ENCODE data around the gene DOP1A. TPM values are rescaled to one million over a fixed set of nuclear protein-coding genes. Genes with fewer than 3 reads are reported as not detected.

The DOP1A gene
- polyA plus RNA-seq, 3 donors, result 2.1 to 8.9 (median 2.5) TPM

DNA sequence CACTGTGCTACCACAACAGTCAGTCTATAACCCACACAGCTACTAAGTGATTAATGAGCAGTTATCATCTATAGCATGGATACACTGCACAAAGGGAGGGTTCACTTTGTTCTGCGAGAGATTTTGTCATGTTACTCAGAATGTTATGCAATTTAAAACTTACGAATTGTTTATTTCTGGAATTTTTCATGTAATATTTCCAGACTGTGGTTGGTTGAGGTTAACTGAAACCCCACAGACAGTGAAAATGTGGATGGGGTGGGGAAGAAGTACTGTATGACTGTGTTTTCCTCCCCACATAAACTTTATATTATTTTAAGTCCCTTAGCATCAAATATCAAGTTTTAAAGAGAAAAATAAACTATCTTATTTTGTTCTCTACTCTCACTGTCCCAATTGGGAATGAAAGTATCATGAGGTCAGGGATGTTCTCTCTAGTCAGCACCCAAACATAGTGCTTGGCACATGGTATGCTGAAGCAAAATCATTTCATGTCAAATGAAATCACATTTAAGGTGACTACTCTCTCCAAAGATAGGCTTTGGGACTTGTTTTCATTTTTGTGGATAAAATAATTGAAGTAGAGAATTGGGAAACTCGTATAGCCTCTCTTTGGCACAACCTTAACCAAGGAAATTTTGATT is 25.4 kb downstream of the DOP1A start:
- Mint-ChIP-seq H3K9me3 (peaks cover 0 to 7% (median 4%) of the 10 kb centered on the region in 7 donors), H3K27ac (no peak overlapping the region), H3K27me3 (ENCODE audit: low read depth in 3 of 3) (no peaks in the 10 kb centered on the region), H3K4me3 (no peak overlapping the region), H3K4me1 (peaks cover 7% of the 10 kb centered on the region), H3K36me3 (peaks cover 10% of the 10 kb centered on the region in 2 donors)
- no CpG with 5 or more reads among the region's 3 CpGs for WGBS (ENCODE audit: insufficient coverage)
- H3K36me3 ChIP-seq (replicated peaks in 1 of 2; ENCODE audit: control insufficient read depth in 1 of 2, insufficient read depth in 2 of 2, low read length in 2 of 2), result peaks cover 0 to under 1% of the 10 kb centered on the region in 2 donors
- H3K9ac ChIP-seq (ENCODE audit: insufficient read depth, low read length, poor library complexity, severe bottlenecking), result no peak overlapping the region
- H3K9me3 ChIP-seq (replicated peaks in 1 of 2; ENCODE audit: control insufficient read depth in 1 of 2, insufficient read depth in 1 of 2, low read length in 2 of 2), result no peaks in the 10 kb centered on the region
- H3K27ac ChIP-seq (ENCODE audit: low read depth in 1 of 2, low read length in 2 of 2), result peak overlapping the region in 1 of 2 donors; percentile 11
- no peak for DNase-seq
- peaks cover 6 to 10% of the 10 kb centered on the region in 2 donors for H3K4me1 ChIP-seq (ENCODE audit: control insufficient read depth in 1 of 2, insufficient read depth in 2 of 2, low read length in 2 of 2)
- no peaks in the 10 kb centered on the region for H3K27me3 ChIP-seq (ENCODE audit: control insufficient read depth in 2 of 2, insufficient read depth in 2 of 2, low read length in 2 of 2)
- no peak overlapping the region for H3K4me2 ChIP-seq (replicated peaks; ENCODE audit: extremely low read depth, low read length, poor library complexity, severe bottlenecking)
- intact Hi-C loops (cut with micrococcal nuclease), result no loop called here
- TF ChIP-seq, protein P1, sequence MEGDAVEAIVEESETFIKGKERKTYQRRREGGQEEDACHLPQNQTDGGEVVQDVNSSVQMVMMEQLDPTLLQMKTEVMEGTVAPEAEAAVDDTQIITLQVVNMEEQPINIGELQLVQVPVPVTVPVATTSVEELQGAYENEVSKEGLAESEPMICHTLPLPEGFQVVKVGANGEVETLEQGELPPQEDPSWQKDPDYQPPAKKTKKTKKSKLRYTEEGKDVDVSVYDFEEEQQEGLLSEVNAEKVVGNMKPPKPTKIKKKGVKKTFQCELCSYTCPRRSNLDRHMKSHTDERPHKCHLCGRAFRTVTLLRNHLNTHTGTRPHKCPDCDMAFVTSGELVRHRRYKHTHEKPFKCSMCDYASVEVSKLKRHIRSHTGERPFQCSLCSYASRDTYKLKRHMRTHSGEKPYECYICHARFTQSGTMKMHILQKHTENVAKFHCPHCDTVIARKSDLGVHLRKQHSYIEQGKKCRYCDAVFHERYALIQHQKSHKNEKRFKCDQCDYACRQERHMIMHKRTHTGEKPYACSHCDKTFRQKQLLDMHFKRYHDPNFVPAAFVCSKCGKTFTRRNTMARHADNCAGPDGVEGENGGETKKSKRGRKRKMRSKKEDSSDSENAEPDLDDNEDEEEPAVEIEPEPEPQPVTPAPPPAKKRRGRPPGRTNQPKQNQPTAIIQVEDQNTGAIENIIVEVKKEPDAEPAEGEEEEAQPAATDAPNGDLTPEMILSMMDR (IDR thresholded peaks at IDR 0.05), result no peak
- peaks cover 17% of the 10 kb centered on the region for H4K20me1 ChIP-seq (ENCODE audit: insufficient read depth, low read length)
- H3K79me2 ChIP-seq (ENCODE audit: insufficient read depth, low read length), result peaks cover 12% of the 10 kb centered on the region
- no peak overlapping the region for H3K4me3 ChIP-seq (replicated peaks in 1 of 3; ENCODE audit: low read depth in 2 of 3, low read length in 3 of 3)
- no peak overlapping the region for H2AFZ ChIP-seq (ENCODE audit: insufficient read depth, low read depth, low read length, poor library complexity, severe bottlenecking)

DNA sequence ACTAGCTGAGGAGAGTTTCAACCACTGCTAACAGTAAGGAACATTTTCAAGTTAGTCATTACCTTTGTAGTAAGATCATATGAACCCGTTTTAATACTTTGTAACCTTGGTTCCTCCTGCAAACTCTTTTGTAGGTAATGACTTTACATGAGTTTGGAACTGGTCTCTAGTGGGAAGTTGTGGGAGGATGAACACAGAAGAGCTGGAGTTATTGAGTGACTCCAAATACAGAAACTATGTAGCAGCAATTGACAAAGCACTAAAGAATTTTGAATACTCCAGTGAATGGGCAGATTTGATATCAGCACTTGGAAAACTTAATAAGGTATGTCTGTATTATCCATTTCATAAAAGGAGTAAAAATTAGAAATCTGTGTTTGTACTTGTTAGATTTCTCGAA is 29.3 kb downstream of the DOP1A start:
- WGBS (ENCODE audit: insufficient coverage), result no CpG with 5 or more reads among the region's 2 CpGs
- Mint-ChIP-seq H3K4me3 (no peak overlapping the region), H3K27me3 (ENCODE audit: low read depth in 3 of 3) (no peaks in the 10 kb centered on the region)

More for the DNA sequence above, 29.3 kb downstream of the DOP1A start:
- Mint-ChIP-seq H3K27ac (no peak overlapping the region), H3K36me3 (peaks cover 21 to 25% of the 10 kb centered on the region in 2 donors), H3K9me3 (peaks cover 0 to 3% (median 0%) of the 10 kb centered on the region in 7 donors), H3K4me1 (peaks cover 6% of the 10 kb centered on the region)
- Histone ChIP-seq H3K4me3 (replicated peaks in 1 of 3; ENCODE audit: low read depth in 2 of 3, low read length in 3 of 3) (no peak overlapping the region), H2AFZ (ENCODE audit: insufficient read depth, low read depth, low read length, poor library complexity, severe bottlenecking) (no peak overlapping the region), H3K27me3 (ENCODE audit: control insufficient read depth in 2 of 2, insufficient read depth in 2 of 2, low read length in 2 of 2) (no peaks in the 10 kb centered on the region), H3K27ac (ENCODE audit: low read depth in 1 of 2, low read length in 2 of 2) (no peak overlapping the region), H3K4me1 (ENCODE audit: control insufficient read depth in 1 of 2, insufficient read depth in 2 of 2, low read length in 2 of 2) (peaks cover 6 to 10% of the 10 kb centered on the region in 2 donors), H4K20me1 (ENCODE audit: insufficient read depth, low read length) (peaks cover 14% of the 10 kb centered on the region), H3K9me3 (replicated peaks in 1 of 2; ENCODE audit: control insufficient read depth in 1 of 2, insufficient read depth in 1 of 2, low read length in 2 of 2) (no peaks in the 10 kb centered on the region), H3K4me2 (replicated peaks; ENCODE audit: extremely low read depth, low read length, poor library complexity, severe bottlenecking) (no peak overlapping the region), H3K79me2 (ENCODE audit: insufficient read depth, low read length) (peaks cover 12% of the 10 kb centered on the region), H3K36me3 (replicated peaks in 1 of 2; ENCODE audit: control insufficient read depth in 1 of 2, insufficient read depth in 2 of 2, low read length in 2 of 2) (peaks cover 22 to 38% of the 10 kb centered on the region in 2 donors), H3K9ac (ENCODE audit: insufficient read depth, low read length, poor library complexity, severe bottlenecking) (no peak overlapping the region)
- intact Hi-C loops (cut with micrococcal nuclease), result no loop called here
- no peak for DNase-seq
- TF ChIP-seq, protein P1 (IDR thresholded peaks at IDR 0.05), result no peak
